CD4-positive, alpha-beta T cell treated with Interleukin-1 beta for 1 hour (primary cell): Measurements from ENCODE around the gene TLR5.

Experiments
- DNase-seq, 2 donors: peaks; one replicate each; pipeline ENCODE4 v3.0.0-alpha.2; 2020 to 2022

The TLR5 gene

DNA sequence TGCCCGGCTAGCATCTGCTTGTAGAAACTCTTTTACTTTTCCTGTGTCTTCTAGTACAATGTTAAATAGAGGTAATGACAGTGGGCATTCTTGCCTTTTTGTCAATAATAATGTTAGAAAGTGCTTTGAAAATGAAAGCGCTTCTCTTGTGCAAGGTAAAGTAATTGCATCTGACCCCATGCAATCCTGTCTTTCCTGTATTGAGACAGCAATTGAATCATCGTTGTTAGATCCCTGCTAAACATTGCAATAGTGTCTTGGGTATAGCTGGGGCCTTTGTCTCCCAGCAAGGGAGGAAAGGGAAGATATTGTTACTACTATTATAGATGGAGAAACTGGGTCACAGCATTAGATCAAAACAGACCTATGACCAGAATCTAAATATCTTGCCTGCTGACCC is 80.9 kb downstream of the TLR5 start:
- DNase-seq = no peak

DNA sequence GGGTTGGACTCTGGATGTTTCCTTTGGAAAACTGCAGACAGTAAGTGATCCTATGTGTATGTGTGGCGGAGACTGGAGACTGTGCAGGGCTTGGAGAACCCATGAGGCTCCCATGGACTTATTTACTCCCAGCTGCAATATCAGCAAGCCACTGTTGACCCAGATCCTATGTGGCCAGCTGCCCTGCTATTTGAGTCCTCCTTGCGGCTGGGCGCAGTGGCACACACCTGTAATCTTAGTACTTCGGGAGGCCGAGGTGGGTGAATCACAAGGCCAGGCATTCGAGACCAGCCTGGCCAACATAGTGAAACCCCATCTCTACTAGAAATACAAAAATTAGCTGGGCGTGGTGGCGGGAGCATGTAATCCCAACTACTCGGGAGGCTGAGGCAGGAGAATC is 83.5 kb downstream of the TLR5 start:
- DNase-seq = no peak
